Astrocyte (in vitro differentiated cells and primary cell): ENCODE results near the gene LRCH1.

Experiments
- EZH2 ChIP-seq: IDR thresholded peaks from 2 replicates; pipeline ENCODE4 v1.6.1; 2012; ENCODE audit warnings: mild to moderate bottlenecking, low read length, inconsistent platforms; ENCODE audit not compliant: insufficient read depth
- TF ChIP-seq, protein P1 (sequence below): IDR thresholded peaks from 2 replicates; pipeline ENCODE4 v1.5.1; 2011; ENCODE audit warnings: low read depth, mild to moderate bottlenecking, inconsistent platforms, low read length, moderate library complexity; ENCODE audit not compliant: insufficient read depth

DNA sequence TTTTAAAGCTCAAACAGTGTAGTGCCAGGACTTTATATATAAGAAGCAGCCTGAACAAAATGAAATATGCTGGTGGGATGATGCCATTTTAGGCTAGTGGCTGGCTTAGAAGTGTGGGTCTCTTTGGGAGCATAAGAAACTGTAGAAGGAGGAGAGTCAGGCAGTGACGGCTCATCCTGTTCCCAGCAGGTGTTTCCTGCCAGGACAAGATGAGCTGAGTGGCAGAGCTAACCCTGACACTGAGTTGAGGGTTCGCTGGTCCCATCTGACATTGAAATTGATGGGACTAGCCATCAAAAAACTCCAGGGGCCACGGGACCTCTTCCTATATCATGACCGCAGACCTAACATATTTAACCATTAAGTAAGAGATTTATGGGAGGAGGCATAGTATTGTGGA, 192.7 kb downstream of the LRCH1 start:
- TF ChIP-seq, protein P1, sequence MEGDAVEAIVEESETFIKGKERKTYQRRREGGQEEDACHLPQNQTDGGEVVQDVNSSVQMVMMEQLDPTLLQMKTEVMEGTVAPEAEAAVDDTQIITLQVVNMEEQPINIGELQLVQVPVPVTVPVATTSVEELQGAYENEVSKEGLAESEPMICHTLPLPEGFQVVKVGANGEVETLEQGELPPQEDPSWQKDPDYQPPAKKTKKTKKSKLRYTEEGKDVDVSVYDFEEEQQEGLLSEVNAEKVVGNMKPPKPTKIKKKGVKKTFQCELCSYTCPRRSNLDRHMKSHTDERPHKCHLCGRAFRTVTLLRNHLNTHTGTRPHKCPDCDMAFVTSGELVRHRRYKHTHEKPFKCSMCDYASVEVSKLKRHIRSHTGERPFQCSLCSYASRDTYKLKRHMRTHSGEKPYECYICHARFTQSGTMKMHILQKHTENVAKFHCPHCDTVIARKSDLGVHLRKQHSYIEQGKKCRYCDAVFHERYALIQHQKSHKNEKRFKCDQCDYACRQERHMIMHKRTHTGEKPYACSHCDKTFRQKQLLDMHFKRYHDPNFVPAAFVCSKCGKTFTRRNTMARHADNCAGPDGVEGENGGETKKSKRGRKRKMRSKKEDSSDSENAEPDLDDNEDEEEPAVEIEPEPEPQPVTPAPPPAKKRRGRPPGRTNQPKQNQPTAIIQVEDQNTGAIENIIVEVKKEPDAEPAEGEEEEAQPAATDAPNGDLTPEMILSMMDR: no peak
- no peak for TF ChIP-seq EZH2
